Epidermal melanocyte (primary cell): ENCODE data around the gene PAK4.

ENCODE experiments used
- DNase-seq: peaks from one replicate; pipeline ENCODE4 v3.0.0; 2011; ENCODE audit warnings: low spot score; ENCODE audit not compliant: insufficient read length

Gene PAK4

DNA sequence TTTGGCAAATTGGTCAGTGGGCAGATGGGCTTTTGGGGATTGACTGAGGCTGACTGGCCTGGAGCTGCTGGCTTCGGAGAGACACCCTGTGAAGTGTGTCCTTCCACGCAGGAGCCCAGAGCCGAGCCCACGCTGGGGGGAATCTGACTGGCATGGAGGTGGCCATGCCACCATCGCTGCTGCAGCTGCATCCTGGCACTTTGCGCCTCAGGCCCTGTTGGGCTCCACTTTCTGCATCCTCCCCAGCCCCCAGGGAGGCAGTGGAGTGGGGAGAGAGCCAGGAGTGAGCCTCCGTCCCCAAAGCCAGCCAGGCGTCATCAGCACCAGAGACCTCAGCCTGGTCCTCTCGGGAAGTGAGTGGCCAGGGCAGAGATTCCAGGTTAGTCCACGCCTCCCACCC lies 54.2 kb downstream of the PAK4 start:
- DNase-seq = no peak

DNA sequence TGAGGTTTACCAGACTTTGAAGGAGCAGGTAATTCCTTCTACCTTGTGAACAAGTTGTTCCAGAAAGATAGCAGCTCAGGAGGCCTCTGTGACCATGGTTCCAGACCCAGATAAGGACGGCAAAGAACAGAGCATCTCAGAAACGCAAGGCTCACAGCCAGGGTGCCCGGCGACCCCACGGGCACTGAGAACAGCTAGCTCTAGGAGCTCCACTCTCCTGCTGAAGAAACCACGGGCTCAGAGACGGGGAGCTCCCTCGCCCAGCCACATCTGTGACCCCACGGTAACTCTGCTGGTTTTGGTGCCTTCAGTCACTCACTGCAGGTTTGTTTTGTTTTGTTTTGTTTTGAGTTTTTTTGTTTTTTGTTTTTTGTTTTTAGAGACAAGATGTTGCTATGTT lies 55.2 kb downstream of the PAK4 start:
- DNase-seq = no peak

DNA sequence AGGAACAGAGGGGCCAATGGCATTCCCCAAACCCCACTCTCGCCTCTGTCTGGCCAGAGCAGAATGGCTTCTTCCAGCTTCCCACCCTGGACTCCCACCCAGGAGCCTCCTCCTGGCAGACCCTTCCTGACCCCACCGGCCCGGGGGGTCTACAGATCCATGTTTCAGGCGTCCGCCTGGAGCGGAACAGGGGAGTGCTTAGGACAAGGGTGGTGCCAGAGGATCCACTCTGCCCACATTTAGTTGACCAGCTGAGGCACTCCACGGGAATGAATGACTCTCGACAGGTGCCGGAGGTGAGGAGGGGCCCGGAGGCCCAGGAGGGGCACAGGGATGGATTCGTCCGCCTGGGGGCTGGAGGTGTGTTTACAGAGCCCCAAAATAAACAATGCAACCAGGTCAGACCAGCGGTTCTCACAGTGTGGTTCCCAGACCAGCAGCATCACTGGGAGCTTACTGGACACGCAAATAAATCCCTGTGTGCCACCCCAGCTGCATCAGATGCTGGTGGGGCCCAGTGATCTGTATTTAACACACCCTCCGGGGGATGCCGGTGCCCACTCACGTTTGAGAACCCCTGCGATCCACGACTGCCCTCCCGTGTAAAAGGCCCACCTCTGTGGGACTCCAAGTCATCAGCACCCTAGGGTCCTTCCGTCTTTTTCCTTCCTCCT lies 56.1 kb downstream of the PAK4 start:
- DNase-seq = no peak

DNA sequence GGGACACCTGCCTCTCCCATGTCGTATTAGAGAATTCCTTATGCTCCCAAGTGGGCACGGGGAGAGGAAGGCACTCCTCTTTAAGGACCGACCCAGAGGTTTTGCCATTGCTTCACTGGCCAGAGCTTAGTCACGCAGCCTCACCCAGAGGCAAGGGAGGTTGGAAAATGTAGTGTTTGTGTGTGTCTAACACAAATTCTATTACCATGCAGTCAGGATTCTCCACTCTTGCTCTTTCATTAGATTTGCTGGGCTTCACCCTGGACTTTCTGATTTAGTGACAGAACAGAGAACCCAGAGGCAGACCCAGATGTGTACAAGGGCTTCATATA lies 56.6 kb downstream of the PAK4 start:
- DNase-seq = no peak

DNA sequence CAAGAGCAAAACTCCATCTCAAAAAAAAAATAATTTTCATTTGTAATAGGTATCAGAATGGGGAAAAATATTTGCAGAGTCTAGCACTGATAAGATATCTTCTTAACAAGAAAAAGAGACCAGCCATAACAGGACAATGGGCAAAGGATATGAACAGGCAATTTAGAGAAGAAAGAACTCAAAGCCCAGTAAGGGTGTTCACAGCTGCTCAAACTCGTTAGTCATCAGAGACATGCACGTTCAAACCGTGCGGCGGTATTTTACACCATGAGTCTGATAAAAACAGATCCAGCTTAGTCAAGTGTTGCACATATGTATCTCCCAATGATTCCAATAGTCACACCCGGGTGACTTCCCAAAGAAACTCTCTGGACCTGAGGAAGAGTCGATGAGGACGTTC lies 57.5 kb downstream of the PAK4 start:
- no peak for DNase-seq

DNA sequence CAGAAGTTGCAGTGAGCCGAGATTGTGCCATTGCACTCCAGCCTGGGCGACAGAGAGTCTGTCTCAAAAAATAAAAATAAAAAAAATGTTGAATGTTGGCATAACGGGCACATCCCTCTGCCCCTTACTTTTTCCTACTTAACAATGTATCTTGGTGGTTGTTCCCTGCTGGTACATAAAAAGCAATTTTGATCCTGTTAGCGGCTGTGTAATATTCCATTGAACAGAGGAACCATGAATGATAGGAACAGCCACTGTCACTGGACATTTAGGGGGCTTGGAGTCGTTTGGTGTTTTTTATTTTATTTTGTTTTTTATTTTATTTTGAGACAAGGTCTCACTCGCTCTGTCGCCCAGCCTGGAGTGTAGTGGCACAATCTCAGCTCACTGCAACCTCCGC lies 60.8 kb downstream of the PAK4 start:
- DNase-seq = no peak

DNA sequence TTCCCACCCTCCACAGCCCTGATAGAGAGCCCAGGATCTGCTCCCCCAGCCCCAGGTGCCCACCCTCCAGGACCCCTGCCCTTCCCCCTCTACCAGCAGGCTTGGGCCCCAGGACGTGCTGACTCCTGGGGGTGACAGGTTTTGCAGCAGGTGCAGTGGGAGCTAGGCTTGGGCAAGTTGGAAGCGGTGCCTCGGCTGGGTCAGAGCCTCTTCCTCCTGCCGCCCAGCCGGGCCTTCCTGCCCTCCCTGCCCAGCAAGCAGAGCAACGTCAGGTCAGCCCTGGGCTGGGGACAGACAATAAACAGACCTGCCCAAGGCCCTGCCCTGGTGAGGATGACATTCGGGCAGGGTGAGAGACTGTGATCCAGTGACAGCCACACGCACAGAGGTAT lies 62.0 kb downstream of the PAK4 start:
- DNase-seq = no peak

DNA sequence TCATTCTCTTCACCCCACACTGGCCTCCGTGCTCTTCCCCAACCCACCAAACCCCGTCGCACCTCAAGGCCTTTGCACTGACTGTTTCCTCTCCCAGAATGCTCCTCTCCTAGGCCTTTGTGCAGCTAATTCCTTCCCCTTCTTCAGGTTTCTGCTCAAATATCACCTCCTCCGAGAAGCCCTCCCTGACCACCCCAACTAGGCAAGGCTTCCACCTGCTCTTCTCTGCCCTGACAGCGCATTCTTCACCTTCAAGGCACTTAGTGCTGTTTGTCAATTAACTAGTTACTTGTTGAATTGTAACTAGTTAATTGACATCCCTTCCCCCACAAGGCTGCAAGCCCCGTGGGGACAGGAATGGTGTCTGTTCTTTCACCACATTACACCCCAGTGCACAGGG lies 63.4 kb downstream of the PAK4 start:
- no peak for DNase-seq

DNA sequence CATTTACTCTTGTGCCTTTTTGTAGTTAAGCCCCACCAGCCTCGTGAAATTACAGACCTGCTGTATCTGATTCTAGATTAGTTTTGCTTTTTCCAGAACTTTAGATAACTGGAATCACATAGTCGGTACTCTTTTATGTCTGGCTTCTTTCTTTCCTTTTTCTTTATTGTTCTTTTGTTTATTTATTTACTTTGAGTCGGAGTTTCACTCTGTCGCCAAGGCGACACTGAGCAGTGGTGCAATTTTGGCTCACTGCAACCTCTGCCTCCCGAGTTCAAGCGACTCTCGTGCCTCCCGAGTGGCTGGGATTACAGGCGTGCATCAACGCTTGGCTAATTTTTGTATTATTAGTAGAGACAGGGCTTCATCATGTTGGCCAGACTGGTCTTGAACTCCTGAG lies 65.2 kb downstream of the PAK4 start:
- no peak for DNase-seq

DNA sequence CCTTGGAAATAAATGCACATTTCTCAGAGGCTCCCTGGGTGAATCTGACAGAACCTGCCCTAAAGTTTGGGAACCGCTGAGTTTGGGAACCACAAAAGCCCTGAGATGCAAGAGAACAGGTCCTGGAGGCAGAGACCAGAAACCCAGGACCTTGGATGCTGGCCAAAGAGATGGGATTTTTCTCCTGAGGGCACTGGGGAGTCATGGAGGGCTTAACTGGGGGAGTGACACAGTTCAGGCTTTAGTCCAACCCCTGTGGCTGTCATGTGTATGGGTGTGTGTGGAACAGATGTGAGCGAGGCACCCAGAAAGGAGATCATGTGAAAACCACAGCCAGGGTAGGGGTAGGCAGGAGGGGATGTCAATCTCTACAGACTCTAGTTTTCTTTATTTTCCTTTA lies 67.3 kb downstream of the PAK4 start:
- no peak for DNase-seq

DNA sequence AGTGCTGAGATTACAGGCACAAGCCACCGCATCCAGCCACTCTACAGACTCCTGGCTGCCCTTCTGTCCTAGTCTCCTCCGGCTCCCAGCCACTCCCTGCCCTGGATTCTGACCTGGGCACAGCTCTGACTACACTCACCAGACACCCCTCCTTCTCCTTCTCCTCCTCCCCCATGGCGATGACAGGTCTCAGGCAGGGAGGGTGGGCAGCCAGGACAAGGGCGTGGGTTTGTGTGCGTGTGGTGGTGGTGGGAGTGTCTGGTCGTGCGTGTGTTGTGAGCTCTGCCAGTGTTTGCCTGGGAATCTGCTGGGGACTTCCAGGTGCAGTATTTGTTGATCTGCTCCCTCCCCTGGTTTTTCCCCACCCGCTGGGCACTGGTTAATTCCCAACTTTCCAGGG lies 68.2 kb downstream of the PAK4 start:
- DNase-seq = no peak

DNA sequence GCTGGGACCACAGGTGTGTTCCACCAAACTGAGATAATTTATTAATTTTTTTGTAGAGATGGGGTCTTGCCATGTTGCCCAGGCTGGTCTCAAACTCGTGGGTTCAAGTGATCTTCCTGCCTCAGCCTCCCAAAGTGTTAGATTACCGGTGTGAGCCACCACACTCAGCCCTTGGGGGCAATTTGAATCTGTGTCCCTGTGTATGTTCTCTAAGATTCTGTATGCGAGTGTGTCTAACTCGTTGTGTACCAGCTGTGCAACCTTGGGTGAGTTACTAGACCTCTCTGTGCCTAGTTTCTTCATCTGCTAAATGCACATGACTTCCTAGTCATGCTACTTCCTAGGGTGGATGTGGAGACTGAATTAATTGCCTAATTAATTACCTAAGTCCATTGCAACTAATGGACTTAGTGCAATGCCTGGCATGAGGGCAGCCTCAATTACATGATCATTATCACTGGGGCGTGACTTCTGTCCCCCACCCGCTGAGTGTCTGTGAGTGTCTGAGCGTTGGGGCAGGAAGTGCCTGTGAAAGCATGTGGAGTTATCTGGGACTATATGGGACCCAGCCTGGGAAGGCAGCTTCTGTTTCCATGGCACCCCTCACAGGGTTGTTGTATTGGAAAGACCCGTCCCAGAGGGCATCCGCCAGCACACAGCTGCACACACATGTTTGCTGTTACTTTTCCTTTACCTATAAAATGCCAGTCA lies 69.4 kb downstream of the PAK4 start:
- DNase-seq = no peak

DNA sequence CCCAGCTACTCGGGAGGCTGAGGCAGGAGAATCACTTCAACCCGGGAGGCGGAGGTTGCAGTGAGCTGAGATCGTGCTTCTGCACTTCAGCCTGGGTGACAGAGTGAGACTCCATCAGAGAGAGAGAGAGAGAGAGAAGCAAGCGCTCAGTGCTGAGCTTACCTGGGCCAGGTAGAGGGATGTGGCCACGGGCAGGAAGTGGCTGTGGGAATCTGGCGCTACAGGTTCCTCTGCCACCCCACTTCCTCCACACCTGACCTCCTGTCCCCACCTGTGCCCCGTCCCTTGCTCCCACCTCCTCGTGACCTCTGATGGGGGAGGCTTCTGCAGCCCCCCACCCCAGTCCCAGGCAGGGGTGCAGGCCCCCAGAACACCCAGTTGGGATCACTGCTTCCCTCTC lies 70.2 kb downstream of the PAK4 start:
- DNase-seq = no peak

DNA sequence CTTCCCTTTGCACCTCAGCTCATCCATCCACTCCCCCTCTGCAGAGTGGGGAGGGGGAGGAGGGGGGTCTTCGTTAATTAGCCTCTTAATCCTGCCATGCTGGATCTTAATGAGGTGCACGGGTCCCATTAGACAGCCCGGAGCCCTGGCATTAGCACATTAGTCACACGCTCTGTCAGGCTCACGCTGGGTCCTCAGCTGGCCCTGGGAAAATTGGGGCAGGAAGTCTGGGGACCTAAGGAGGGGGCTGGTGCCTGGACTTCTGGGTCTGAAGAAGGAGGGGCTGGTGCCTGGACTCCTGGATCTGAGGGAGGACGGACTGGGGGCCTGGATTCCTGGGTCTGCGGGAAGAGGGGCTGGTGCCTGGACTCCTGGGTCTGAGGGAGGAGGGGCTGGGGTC lies 70.7 kb downstream of the PAK4 start:
- no peak for DNase-seq

DNA sequence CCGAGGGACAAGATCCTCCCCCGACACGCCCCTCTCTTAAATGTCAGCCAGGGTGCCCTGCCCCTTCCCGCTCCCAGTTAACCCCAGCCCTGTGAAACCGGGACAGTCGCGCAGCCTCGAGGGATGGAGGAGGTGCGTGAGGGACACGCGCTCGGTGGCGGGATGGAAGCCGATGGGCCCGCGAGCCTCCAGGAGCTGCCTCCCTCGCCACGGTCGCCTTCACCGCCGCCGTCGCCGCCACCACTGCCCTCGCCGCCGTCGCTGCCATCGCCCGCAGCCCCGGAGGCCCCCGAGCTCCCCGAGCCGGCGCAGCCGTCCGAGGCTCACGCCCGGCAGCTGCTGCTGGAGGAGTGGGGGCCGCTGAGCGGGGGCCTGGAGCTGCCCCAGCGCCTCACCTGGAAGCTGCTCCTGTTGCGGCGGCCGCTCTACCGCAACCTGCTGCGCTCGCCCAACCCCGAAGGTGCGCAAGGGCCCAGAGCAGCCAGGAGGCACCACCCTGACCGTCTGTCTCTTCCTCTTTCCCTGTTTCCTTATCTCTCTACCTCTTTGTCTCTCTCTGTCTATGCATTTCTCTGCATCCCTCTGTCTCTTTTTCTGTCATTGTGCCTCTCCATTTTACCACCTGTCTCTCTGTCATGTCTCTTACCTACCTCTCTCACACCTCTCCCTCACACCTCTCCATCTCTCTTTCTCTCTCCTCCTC lies 71.4 kb downstream of the PAK4 start, which contains the start of gene NCCRP1:
NCCRP1 (plus strand) TSS at position 105 of the 703 bp plus-strand sequence; CDS start at position 124, 19 bp downstream.
- no peak for DNase-seq

DNA sequence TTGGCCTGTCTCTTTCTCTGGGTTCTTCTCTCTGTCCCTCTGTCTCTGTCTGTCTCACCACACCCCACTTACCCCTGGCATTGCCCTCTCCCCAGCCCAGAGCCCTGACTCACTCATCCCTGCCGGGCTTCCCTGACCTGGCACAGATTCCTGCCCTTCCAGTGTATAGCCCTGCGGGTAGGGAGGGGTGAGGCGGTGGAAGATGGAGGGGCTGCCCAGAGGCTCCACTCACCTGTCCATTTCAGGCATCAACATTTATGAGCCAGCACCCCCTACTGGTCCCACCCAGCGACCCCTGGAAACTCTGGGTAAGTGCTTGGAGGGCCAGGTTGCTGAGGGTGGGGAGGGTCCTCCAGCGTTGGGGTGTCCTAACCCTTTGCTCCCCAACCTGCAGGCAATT lies 72.2 kb downstream of the PAK4 start:
- DNase-seq = no peak

DNA sequence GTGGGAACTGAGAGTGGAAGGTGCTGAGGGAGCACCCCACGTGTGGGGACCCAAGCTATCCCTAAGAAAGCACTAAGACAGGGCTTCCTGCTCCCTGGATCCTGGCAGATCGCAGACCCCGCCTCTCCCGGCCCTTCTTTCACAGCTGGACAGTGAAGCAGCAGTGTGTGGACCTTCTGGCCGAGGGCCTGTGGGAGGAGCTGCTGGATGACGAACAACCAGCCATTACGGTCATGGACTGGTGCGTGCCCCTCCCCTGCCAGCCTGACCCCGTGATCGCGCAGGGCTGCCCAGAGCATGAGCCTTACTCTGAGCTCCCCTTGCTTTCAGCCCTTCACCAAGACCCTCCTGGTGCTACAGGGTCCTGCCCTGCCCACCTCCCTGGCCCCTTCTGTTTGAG lies 73.4 kb downstream of the PAK4 start:
- peak; percentile 84 for DNase-seq

DNA sequence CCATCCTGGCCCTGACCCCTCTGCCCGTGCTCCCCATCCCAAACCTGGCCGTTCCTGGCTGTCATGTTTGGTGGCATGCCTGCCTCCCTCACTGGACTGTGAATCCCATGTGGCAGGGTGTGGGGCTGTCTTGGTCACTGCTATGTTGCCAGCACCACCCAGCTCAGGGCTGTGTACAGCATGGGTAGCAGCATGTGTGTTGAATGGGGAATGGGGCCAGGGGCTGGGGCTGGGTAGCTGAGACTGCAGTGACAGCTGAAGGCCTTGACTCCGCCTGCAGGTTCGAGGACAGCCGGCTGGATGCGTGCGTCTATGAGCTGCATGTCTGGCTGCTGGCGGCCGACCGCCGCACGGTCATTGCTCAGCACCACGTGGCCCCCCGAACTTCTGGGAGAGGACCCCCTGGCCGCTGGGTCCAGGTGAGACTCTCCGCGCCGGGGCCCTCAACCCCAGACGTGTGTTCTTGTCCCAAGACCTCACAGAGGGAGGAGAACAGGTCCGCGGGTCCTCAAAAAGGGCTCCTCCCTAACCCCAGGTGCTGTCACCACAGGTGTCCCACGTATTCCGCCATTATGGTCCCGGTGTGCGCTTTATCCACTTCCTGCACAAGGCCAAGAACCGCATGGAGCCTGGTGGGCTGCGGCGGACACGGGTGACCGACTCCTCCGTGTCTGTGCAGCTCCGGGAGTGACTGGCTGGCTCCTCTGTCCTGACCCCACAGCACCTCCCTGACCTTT lies 74.6 kb downstream of the PAK4 start:
- DNase-seq = no peak

DNA sequence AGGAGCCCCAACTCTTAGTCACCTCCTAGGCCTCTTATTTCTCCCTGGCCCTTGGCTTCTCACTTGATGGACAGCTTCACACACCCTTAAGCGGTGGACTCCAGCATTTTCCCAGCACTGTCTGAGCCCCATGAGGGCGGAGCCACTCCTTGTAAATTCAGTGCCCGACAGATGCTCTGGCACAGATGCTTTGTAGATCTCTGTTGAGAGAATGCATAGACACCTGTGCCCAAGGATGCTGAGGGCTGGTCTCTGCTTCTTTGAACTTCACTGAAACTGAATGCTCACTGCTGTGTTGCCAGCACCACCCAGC lies 75.2 kb downstream of the PAK4 start:
- no peak for DNase-seq

DNA sequence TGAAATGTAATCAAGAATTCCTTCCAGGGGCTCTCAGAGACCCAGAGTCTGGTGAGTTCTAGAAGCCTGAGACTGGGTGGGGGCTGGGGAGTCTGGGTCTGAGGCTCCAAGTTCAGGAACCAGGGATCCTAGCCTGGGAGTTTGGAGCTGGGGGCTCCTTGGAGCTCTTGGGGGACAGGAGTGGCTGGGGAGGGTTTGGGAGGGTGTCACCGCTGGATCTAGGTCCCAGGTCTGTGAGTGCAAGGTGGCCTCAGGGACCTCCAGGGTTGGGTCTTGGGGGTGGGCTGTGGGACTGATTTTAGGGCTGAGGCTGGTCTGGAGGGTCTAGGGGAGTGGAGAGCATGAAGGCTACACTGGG lies 77.4 kb downstream of the PAK4 start:
- DNase-seq = no peak

DNA sequence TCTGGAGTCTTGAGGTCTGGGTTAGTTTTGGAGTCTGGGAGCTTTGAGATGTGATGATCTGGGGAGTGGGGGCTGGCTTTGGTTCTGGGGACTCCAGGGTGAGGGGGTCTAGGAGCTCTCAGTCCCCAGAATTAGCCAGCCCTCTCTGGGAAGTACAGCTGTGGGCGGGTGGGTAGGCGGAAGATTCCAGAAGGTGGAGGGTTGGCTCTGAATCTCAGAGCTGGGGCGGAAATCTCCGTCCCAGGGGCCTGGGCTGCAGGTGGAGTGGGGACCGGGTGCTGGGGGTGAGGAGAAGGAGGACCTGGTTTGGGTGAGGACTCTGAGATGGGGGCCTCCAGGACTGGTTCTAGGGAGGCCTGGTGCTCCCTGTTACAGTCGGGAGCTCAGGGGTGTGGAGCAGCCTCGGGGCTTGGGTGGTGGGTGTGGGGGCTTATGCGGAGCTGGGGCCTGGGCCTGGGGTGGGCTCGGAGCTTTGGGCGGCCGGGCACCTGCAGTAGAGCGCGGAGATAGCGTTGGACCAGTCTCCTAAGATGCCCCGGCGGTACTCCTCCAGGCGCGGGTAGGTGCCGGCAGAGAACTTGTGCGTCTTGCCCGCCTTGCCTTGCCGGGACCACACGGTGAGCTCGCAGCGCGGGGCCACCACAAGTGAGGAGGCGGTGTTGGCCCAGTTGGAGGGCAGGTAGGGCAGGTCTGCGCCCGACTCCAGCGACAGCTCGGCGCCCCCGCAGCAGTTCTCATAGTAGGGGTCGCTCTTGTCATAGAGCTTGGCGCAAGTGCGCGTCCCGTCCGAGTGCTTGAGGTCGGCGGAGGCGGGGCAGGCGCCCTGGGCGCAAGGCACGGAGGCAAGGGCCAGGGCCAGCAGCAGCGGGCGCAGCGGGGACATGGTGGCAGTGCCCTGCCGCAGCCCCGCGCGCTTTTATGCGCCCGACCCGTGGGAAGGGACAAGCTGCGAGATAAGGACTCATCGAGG lies 78.1 kb downstream of the PAK4 start, which contains the start of gene SYCN:
SYCN (minus strand) TSS at position 892 of the 970 bp plus-strand sequence; CDS start at position 883, 9 bp downstream.
- no peak for DNase-seq
